GM06990 (cell line): Measurements from ENCODE around the gene KPNA6.

ENCODE experiments used
- DNase-seq: peaks from one replicate; pipeline ENCODE4 v3.0.0-alpha.2; 2011; ENCODE audit not compliant: insufficient read length; ENCODE audit errors: extremely low read depth
- H3K27me3 ChIP-seq: replicated peaks from 2 replicates; pipeline ENCODE4 v1.6.0; 2011; ENCODE audit warnings: low read length; ENCODE audit not compliant: control insufficient read depth, insufficient read depth
- H3K36me3 ChIP-seq: 2 replicates; pipeline ENCODE4 v1.5.1; 2011; ENCODE audit warnings: low read length; ENCODE audit not compliant: control insufficient read depth, insufficient read depth
- H3K4me3 ChIP-seq: replicated peaks from 2 replicates; pipeline ENCODE4 v1.5.1; 2011; ENCODE audit warnings: low read depth, mild to moderate bottlenecking, control low read depth, low read length
- CTCF ChIP-seq: IDR thresholded peaks from 2 replicates; pipeline ENCODE4 v1.5.1; 2011; ENCODE audit warnings: low read length, control low read depth, mild to moderate bottlenecking, inconsistent platforms; ENCODE audit not compliant: insufficient read depth, poor library complexity, severe bottlenecking

The KPNA6 gene

GRCh38 chr1:32099426-32099825, 8.4 kb upstream of the KPNA6 start:
- Histone ChIP-seq H3K4me3 (no peak overlapping the region), H3K27me3 (no peaks in the 10 kb centered on the region), H3K36me3 (peaks cover 18% of the 10 kb centered on the region)
- TF ChIP-seq CTCF = no peak
- DNase-seq = no peak

GRCh38 chr1:32100359-32100758, 7.5 kb upstream of the KPNA6 start:
- DNase-seq = no peak
- no peak overlapping the region for H3K4me3 ChIP-seq
- H3K27me3 ChIP-seq = no peaks in the 10 kb centered on the region
- peaks cover 12% of the 10 kb centered on the region for H3K36me3 ChIP-seq
- TF ChIP-seq CTCF = no peak

GRCh38 chr1:32100807-32101708, 6.8 kb upstream of the KPNA6 start:
- Histone ChIP-seq H3K4me3 (no peak overlapping the region), H3K27me3 (no peaks in the 10 kb centered on the region), H3K36me3 (peaks cover 6% of the 10 kb centered on the region)
- DNase-seq = no peak
- no peak for TF ChIP-seq CTCF

- Histone ChIP-seq H3K36me3 (peaks cover 3% of the 10 kb centered on the region), H3K4me3 (no peak overlapping the region), H3K27me3 (no peaks in the 10 kb centered on the region)
- no peak for TF ChIP-seq CTCF
- no peak for DNase-seq
These were observed 3.7 kb upstream of the KPNA6 start for GRCh38 chr1:32104127-32104526.

- no peak for DNase-seq
These were observed 2.5 kb upstream of the KPNA6 start for GRCh38 chr1:32105338-32105737.

More at GRCh38 chr1:32105338-32105737, 2.5 kb upstream of the KPNA6 start:
- Histone ChIP-seq H3K36me3 (peaks cover 2% of the 10 kb centered on the region), H3K4me3 (no peak overlapping the region), H3K27me3 (no peaks in the 10 kb centered on the region)
- no peak for TF ChIP-seq CTCF
